AG10803 (cell line): ENCODE results near the gene IFT88.

Experiments
- DNase-seq: peaks from one replicate; pipeline ENCODE4 v3.0.0; 2010; ENCODE audit warnings: low read depth
- H3K4me3 ChIP-seq: 2 replicates; pipeline ENCODE4 v1.5.1; 2011; ENCODE audit warnings: mild to moderate bottlenecking, low read length, control low read depth
- TF ChIP-seq, protein P1 (sequence below): conservative IDR thresholded peaks from 2 replicates; pipeline ENCODE4 v1.5.1; 2011; ENCODE audit warnings: mild to moderate bottlenecking, low read length, control low read depth, inconsistent platforms

IFT88 gene

GRCh38 chr13:20654156-20654555 lies 87.2 kb downstream of the IFT88 start:
- TF ChIP-seq, protein P1, sequence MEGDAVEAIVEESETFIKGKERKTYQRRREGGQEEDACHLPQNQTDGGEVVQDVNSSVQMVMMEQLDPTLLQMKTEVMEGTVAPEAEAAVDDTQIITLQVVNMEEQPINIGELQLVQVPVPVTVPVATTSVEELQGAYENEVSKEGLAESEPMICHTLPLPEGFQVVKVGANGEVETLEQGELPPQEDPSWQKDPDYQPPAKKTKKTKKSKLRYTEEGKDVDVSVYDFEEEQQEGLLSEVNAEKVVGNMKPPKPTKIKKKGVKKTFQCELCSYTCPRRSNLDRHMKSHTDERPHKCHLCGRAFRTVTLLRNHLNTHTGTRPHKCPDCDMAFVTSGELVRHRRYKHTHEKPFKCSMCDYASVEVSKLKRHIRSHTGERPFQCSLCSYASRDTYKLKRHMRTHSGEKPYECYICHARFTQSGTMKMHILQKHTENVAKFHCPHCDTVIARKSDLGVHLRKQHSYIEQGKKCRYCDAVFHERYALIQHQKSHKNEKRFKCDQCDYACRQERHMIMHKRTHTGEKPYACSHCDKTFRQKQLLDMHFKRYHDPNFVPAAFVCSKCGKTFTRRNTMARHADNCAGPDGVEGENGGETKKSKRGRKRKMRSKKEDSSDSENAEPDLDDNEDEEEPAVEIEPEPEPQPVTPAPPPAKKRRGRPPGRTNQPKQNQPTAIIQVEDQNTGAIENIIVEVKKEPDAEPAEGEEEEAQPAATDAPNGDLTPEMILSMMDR, result no peak
- DNase-seq, result no peak
- H3K4me3 ChIP-seq, result no peak overlapping the region

DNA sequence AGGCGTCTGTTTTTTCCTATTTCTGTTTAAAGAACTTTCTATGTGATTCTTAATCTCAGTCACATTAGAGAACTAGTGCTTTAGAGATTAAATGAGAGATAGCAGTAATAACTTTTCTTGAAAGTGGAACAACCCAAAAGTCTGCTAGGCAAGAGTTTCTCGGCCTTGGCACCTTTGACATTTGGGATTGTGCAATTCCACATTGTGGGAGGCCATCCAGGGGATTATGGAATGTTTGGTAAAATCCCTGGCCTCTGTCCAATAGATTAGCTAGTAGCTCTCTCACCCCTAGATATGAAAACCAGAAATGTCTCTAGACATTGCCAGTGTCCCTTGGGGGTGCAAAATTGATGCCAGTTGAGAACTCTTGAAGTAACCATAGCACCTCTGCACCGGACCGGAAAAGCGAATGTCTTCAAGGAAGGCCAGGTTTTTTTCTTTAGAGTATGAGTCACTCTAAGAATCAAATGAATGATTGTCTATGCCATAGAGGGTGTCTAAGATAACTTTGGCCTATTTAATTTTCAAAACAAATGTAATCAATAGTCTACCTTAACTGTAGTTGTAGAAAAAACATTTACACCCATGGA lies 91.6 kb downstream of the IFT88 start:
- DNase-seq, result no peak
- H3K4me3 ChIP-seq, result no peak overlapping the region
- TF ChIP-seq, protein P1, result no peak

GRCh38 chr13:20664351-20664750 lies 97.4 kb downstream of the IFT88 start:
- DNase-seq, result no peak
- no peak overlapping the region for H3K4me3 ChIP-seq
- TF ChIP-seq, protein P1, result no peak

GRCh38 chr13:20666948-20667347 lies 100.0 kb downstream of the IFT88 start:
- no peak for DNase-seq
- TF ChIP-seq, protein P1, result no peak
- no peak overlapping the region for H3K4me3 ChIP-seq

DNA sequence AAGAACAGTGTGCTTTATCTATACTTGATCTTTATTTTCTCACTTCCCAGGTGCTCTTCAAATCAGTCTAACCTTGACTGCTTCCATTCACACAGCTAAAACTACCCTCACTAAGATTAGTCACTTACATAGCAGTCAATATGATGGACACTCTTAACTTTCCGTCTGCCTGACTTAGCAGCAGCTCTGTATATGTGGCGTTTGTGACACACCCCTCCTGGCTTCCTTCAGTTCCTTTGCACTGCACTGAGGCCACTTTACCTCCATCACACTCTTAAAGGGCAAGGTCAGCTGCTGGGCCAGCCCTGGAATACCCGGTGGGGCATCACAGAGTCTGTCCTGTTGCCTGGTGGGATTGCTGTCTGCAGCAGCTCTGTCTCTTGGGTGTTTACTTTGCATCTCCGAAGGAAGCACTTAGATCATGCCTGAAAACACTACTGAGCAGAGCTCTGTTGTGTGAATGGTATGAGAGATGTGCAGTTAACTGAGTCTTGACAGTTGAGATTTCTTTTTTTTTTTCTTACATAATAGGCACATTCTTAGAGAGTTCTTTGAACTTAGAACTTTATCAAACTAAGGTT lies 101.0 kb downstream of the IFT88 start:
- no peak for DNase-seq
- TF ChIP-seq, protein P1, result no peak
- no peak overlapping the region for H3K4me3 ChIP-seq

- H3K4me3 ChIP-seq, result no peak overlapping the region
- TF ChIP-seq, protein P1, result no peak
- DNase-seq, result no peak
Observed at GRCh38 chr13:20669162-20669561, 102.2 kb downstream of the IFT88 start.

DNA sequence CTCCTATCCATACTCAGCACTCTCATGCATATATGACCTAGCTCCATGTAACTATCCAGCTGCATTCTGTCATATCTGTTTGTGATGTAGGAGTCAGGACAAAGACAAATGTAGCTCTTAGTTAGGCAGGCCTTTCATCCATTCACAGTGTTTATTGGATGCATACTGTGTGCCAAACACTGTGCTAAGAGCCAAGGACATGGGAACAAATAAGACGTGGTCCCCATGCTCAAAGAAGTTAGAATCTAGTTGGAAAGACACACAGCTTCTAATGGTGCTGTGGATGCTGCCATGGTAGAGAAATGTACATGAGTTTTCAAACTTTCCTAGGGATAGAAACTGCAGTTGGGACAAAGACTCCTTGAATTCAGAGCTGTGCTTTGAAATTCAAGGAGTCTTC lies 104.8 kb downstream of the IFT88 start:
- TF ChIP-seq, protein P1, result no peak

More for the DNA sequence above, 104.8 kb downstream of the IFT88 start:
- no peak for DNase-seq
- no peak overlapping the region for H3K4me3 ChIP-seq
